ENCODE data around the gene MS4A6E.
"Not testable (repeated sequence)": the region's sequence is repeated elsewhere in the genome, so short reads cannot be mapped to it uniquely, and the experiment has no call there.

The MS4A6E gene

GRCh38 chr11:60326955-60327354 lies at the start of gene MS4A6E:
Gene MS4A6E, plus strand, starts transcription at chr11:60327255. Its CDS starts 7,641 bp downstream, at chr11:60334896.
- no peak within 1 kb of the TSS for H3K4me3 ChIP-seq (ENCODE audit: low read depth, low read length)
- TF ChIP-seq, protein P1, sequence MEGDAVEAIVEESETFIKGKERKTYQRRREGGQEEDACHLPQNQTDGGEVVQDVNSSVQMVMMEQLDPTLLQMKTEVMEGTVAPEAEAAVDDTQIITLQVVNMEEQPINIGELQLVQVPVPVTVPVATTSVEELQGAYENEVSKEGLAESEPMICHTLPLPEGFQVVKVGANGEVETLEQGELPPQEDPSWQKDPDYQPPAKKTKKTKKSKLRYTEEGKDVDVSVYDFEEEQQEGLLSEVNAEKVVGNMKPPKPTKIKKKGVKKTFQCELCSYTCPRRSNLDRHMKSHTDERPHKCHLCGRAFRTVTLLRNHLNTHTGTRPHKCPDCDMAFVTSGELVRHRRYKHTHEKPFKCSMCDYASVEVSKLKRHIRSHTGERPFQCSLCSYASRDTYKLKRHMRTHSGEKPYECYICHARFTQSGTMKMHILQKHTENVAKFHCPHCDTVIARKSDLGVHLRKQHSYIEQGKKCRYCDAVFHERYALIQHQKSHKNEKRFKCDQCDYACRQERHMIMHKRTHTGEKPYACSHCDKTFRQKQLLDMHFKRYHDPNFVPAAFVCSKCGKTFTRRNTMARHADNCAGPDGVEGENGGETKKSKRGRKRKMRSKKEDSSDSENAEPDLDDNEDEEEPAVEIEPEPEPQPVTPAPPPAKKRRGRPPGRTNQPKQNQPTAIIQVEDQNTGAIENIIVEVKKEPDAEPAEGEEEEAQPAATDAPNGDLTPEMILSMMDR (IDR thresholded peaks at IDR 0.05; ENCODE audit: low read depth, low read length, missing control alignments), result no peak
- in situ Hi-C loops (cut with HindIII; ENCODE audit: low sequenced_read_pairs), result no loop called here
- no peak for DNase-seq (ENCODE audit: low read depth)

- in situ Hi-C loops (cut with HindIII; ENCODE audit: low sequenced_read_pairs), result no loop called here
- DNase-seq (ENCODE audit: low read depth), result no peak
- TF ChIP-seq, protein P1 (IDR thresholded peaks at IDR 0.05; ENCODE audit: low read depth, low read length, missing control alignments), result no peak
- H3K4me3 ChIP-seq (ENCODE audit: low read depth, low read length), result no peak within 1 kb of the TSS
Measured at GRCh38 chr11:60280412-60280811, 46.6 kb upstream of the MS4A6E start, which contains the start of gene MS4A4A. Gene MS4A4A, plus strand, starts transcription at chr11:60280666. Its CDS starts 10 bp downstream, at chr11:60280676.

GRCh38 chr11:60281485-60281884 lies 45.6 kb upstream of the MS4A6E start:
- in situ Hi-C loops (cut with HindIII; ENCODE audit: low sequenced_read_pairs), result no loop called here
- no peak for DNase-seq (ENCODE audit: low read depth)
- no peak overlapping the region for H3K4me3 ChIP-seq (ENCODE audit: low read depth, low read length)
- TF ChIP-seq, protein P1 (IDR thresholded peaks at IDR 0.05; ENCODE audit: low read depth, low read length, missing control alignments), result no peak

GRCh38 chr11:60282286-60282685 lies 44.8 kb upstream of the MS4A6E start:
- no peak overlapping the region for H3K4me3 ChIP-seq (ENCODE audit: low read depth, low read length)
- TF ChIP-seq, protein P1 (IDR thresholded peaks at IDR 0.05; ENCODE audit: low read depth, low read length, missing control alignments), result no peak
- no peak for DNase-seq (ENCODE audit: low read depth)
- in situ Hi-C loops (cut with HindIII; ENCODE audit: low sequenced_read_pairs), result no loop called here

- H3K4me3 ChIP-seq (ENCODE audit: low read depth, low read length); in situ Hi-C loops (cut with HindIII; ENCODE audit: low sequenced_read_pairs); DNase-seq (ENCODE audit: low read depth): not testable (repeated sequence)
Measured at GRCh38 chr11:60285411-60286126, 41.5 kb upstream of the MS4A6E start.

DNA sequence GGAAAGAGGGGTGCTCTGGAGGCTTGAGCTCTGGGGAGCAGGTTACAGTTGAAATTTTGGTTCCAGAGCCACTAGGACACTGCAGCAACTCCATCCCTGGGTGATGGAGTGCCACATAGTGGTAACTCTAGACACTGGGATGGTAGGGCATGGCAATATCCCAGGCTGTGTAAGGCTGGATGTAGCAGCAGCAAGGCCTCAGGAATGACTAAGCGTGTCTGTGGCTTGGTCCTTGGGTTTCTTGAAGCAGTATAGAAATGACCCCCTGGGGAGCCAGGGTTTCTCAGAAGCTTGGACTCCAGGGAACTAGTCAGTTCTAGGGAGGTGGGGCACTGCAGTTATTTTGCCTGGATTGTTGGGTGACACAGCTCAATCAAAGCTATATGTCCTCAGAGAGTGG lies 38.5 kb upstream of the MS4A6E start:
- TF ChIP-seq, protein P1 (IDR thresholded peaks at IDR 0.05; ENCODE audit: low read depth, low read length, missing control alignments), result no peak
- in situ Hi-C loops (cut with HindIII; ENCODE audit: low sequenced_read_pairs), result no loop called here
- DNase-seq (ENCODE audit: low read depth), result no peak
- H3K4me3 ChIP-seq (ENCODE audit: low read depth, low read length), result no peak overlapping the region

DNA sequence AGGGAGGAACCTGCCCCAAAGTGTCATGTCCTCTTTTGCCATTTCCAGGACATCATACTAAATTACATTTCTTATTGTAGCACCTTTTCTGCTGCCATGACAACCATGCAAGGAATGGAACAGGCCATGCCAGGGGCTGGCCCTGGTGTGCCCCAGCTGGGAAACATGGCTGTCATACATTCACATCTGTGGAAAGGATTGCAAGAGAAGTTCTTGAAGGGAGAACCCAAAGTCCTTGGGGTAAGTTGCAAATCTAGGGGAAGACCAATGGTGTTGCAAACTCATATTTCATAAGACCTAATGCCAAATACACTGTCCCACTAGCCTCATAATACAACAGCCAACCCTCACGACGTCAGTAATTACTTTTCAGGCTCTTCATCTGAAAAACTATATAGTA lies 34.9 kb upstream of the MS4A6E start:
- DNase-seq (ENCODE audit: low read depth), result no peak
- in situ Hi-C loops (cut with HindIII; ENCODE audit: low sequenced_read_pairs), result no loop called here
- no peak overlapping the region for H3K4me3 ChIP-seq (ENCODE audit: low read depth, low read length)
- TF ChIP-seq, protein P1 (IDR thresholded peaks at IDR 0.05; ENCODE audit: low read depth, low read length, missing control alignments), result no peak
